Left ventricle myocardium inferior (tissue), 1 donor: ENCODE data around the gene AKAP8. TPM values are rescaled to one million over a fixed set of nuclear protein-coding genes. Genes with fewer than 3 reads are reported as not detected.
A peak's percentile ranks its signal among the peaks of the same experiment; 100 is the strongest.
"Not testable (repeated sequence)": the region's sequence is repeated elsewhere in the genome, so short reads cannot be mapped to it uniquely, and the experiment has no call there.

Source experiments
- DNase-seq: peaks from one replicate; pipeline ENCODE4 v3.0.0-alpha.2; 2020
- H3K27ac ChIP-seq: fragments of 200-600 bp; replicated peaks from 2 replicates; pipeline ENCODE4 v1.8.0; 2021
- H3K27me3 ChIP-seq: fragments of 200-600 bp; 2 replicates; pipeline ENCODE4 v1.8.0; 2021; ENCODE audit warnings: low read depth
- H3K36me3 ChIP-seq: fragments of 200-600 bp; 2 replicates; pipeline ENCODE4 v1.8.0; 2021
- H3K4me1 ChIP-seq: fragments of 200-600 bp; 2 replicates; pipeline ENCODE4 v1.8.0; 2021
- H3K4me3 ChIP-seq: fragments of 200-600 bp; 2 replicates; pipeline ENCODE4 v1.8.0; 2021; ENCODE audit warnings: mild to moderate bottlenecking, moderate library complexity
- H3K9me3 ChIP-seq: fragments of 200-600 bp; replicated peaks from 2 replicates; pipeline ENCODE4 v1.8.0; 2021
- CTCF ChIP-seq: fragments of 200-600 bp; IDR thresholded peaks from 2 replicates; pipeline ENCODE4 v1.8.0; 2021; ENCODE audit warnings: antibody characterized with exemption, mild to moderate bottlenecking, borderline replicate concordance
- intact Hi-C: fragments of 100-400 bp; cut with micrococcal nuclease; formaldehyde crosslinking; loops from one replicate; pipeline ENCODE4 v1.11.0; 2022
- total RNA-seq: library from RNA; stranded (reverse); fragmentation: NEBNext Ultra II Directional; extraction: Animal tissue kit (Norgen Biotek cat#: 25700); gene quantifications from one replicate; pipeline ENCODE4 v1.2.1, GENCODE V29; 2021
- donor health status: DM: no; HTN: yes; CAD: no; lungs with severe emphysema.

AKAP8 gene
- total RNA-seq, 1 donor from 2014 or later: 21.8 TPM

DNA sequence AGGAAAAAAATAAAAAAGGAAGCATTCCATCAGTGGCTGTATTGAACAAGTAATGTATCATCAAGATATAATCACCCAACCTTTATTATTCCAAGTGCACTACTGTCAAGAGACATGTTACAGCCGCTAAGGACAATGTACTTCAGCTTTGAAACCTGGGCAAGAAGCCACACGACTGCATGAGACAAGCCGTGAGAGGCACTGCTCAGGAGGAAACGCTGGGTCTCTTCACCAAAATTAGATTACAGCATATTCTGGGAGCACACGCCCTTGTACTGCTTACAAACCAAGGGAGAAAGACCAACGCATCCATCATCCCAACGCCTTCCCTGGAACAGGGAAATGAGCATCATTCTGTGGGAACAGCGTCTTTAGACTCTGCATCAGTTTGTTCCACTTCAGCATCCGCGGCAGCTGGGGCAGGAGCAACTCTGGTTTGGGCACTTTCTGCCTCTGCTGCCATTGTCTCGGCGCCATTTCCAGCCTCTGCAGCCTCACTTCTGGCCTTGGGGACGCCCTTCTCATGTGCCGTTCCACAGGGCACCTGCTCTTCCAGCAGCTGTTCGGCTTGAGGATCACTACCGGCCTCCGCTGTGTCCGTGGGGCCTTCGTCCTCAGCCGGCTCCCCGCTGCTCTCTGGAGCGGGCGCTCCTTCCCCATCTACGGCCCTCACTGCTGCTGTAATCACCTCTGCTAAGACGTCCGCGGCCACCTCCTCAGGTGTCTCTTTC, 24.9 kb downstream of the AKAP8 start:
- intact Hi-C loops: no loop called here
- no peaks in the 10 kb centered on the region for H3K27me3 ChIP-seq
- no peaks in the 10 kb centered on the region for H3K9me3 ChIP-seq
- H3K4me3 ChIP-seq: no peak overlapping the region
- no peak for DNase-seq
- no peak for TF ChIP-seq CTCF
- H3K27ac ChIP-seq: peak overlapping the region; percentile 23
- H3K36me3 ChIP-seq: peaks cover 68% of the 10 kb centered on the region
- peaks cover 16% of the 10 kb centered on the region for H3K4me1 ChIP-seq

DNA sequence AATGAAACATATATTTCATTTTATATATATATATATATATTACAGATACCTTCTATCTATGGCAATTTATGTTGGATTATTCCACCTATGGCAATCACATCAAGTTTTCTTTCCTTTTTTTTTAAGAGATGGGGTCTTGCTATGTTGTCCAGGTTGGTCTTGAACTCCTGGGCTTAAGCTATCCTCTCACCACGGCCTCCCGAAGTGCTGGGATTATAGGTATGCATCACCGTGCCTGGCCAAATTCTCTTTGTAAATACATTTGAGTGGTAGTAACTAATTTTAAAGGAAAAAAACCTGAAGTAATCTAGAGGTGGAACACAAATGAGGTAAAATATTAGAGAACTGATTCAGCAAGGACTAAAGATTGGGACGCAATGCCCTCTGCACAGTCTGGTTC, 25.7 kb downstream of the AKAP8 start:
- Histone ChIP-seq H3K27me3 (no peaks in the 10 kb centered on the region), H3K4me1 (peaks cover 16% of the 10 kb centered on the region), H3K36me3 (peaks cover 60% of the 10 kb centered on the region), H3K9me3 (no peaks in the 10 kb centered on the region), H3K27ac (peak overlapping the region; percentile 23), H3K4me3 (no peak overlapping the region)
- no peak for DNase-seq
- intact Hi-C loops: no loop called here
- TF ChIP-seq CTCF: no peak

GRCh38 chr19:15352535-15352934, 27.1 kb downstream of the AKAP8 start:
- Histone ChIP-seq H3K36me3 (peaks cover 46% of the 10 kb centered on the region), H3K4me1 (peaks cover 16% of the 10 kb centered on the region)
- H3K27ac ChIP-seq, H3K9me3 ChIP-seq, DNase-seq, H3K27me3 ChIP-seq, intact Hi-C loops, H3K4me3 ChIP-seq: not testable (repeated sequence)

GRCh38 chr19:15341328-15341727, 38.3 kb downstream of the AKAP8 start:
- H3K4me3 ChIP-seq, intact Hi-C loops, DNase-seq, H3K36me3 ChIP-seq, H3K27ac ChIP-seq, H3K9me3 ChIP-seq, H3K27me3 ChIP-seq: not testable (repeated sequence)
- H3K4me1 ChIP-seq: peaks cover 13% of the 10 kb centered on the region

- TF ChIP-seq CTCF: no peak
- H3K36me3 ChIP-seq: peaks cover 8% of the 10 kb centered on the region
- no peak overlapping the region for H3K27ac ChIP-seq
- intact Hi-C loops: no loop called here
- no peak for DNase-seq
- no peak overlapping the region for H3K4me3 ChIP-seq
- no peaks in the 10 kb centered on the region for H3K27me3 ChIP-seq
- H3K9me3 ChIP-seq: no peaks in the 10 kb centered on the region
- H3K4me1 ChIP-seq: peaks cover 24% of the 10 kb centered on the region
These were observed 39.5 kb downstream of the AKAP8 start for GRCh38 chr19:15340086-15340485.

- no peak for DNase-seq
- no peak overlapping the region for H3K4me3 ChIP-seq
- no peaks in the 10 kb centered on the region for H3K27me3 ChIP-seq
- peaks cover 43% of the 10 kb centered on the region for H3K4me1 ChIP-seq
- no peaks in the 10 kb centered on the region for H3K9me3 ChIP-seq
- no peak for TF ChIP-seq CTCF
- H3K27ac ChIP-seq: peak overlapping the region; percentile 55
- intact Hi-C loops: no loop called here
- H3K36me3 ChIP-seq: no peaks in the 10 kb centered on the region
These were observed 42.4 kb downstream of the AKAP8 start for GRCh38 chr19:15337202-15337601.

DNA sequence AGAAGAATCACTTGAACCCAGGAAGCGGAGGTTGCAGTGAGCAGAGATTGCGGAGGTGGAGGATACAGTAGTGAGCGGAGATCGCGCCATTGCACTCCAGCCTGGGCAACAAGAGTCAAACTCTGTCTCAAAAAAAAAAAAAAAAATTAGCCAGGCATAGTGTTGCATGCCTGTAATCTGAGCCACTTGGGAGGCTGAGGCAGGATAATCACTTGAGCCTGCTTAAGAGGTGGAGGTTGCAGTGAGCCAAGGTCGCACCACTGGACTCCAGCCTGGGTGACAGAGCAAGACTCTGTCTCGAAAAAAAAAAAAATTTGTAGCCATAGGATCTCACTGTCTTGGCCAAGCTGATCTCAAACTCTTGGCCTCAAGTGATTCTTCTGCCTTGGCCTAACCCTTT, 43.6 kb downstream of the AKAP8 start:
- H3K4me3 ChIP-seq, H3K9me3 ChIP-seq, DNase-seq, intact Hi-C loops, H3K27me3 ChIP-seq, H3K36me3 ChIP-seq: not testable (repeated sequence)
- peaks cover 49% of the 10 kb centered on the region for H3K4me1 ChIP-seq
- peak overlapping the region; percentile 55 for H3K27ac ChIP-seq
